H1 (cell line): ENCODE results near the gene RDH16. TPM values are rescaled to one million over a fixed set of nuclear protein-coding genes. Genes with fewer than 3 reads are reported as not detected.

Source experiments
- CTCF ChIA-PET: fragments of 300-600 bp; sonication (Branson Sonifier 250); formaldehyde crosslinking; loops from one replicate; lab custom pipeline; 2021; ENCODE audit not compliant: partially characterized antibody; lab: Charles Lee
- POLR2A ChIA-PET: fragments of 300-600 bp; sonication (Branson Sonifier 250); formaldehyde crosslinking; loops from one replicate; lab custom pipeline; 2021; ENCODE audit warnings: inconsistent platforms; ENCODE audit not compliant: partially characterized antibody; lab: Charles Lee
- DNase-seq, 2 experiments: peaks; one replicate each; pipeline versions ENCODE4 v3.0.0 to v3.0.0-alpha.2; 2010 to 2022; ENCODE audit warnings: low spot score in 2 of 2, low read depth in 1 of 2, mixed read lengths in 1 of 2
- FAIRE-seq: peaks from 2 replicates; lab custom pipeline; 2011; peaks lifted over from hg19 to GRCh38; lab: Jason Lieb, UNC
- H2AFZ ChIP-seq: 2 replicates; pipeline ENCODE4 v1.8.1; 2012; ENCODE audit warnings: low read length, inconsistent platforms
- H2AK5ac ChIP-seq: 2 replicates; pipeline ENCODE4 v1.6.1; 2013; ENCODE audit warnings: low read depth, low read length
- H2BK120ac ChIP-seq: replicated peaks from 2 replicates; pipeline ENCODE3; 2013; ENCODE audit warnings: low read depth, low read length, inconsistent platforms
- H2BK12ac ChIP-seq: 2 replicates; pipeline ENCODE4 v1.6.1; 2013; ENCODE audit warnings: low read depth, low read length
- H2BK15ac ChIP-seq: 2 replicates; pipeline ENCODE4 v1.6.1; 2013; ENCODE audit warnings: low read length
- H2BK20ac ChIP-seq: 2 replicates; pipeline ENCODE4 v1.6.1; 2013; ENCODE audit warnings: low read length
- H2BK5ac ChIP-seq: 2 replicates; pipeline ENCODE4 v1.6.1; 2013; ENCODE audit warnings: low read depth, low read length
- H3K14ac ChIP-seq: 2 replicates; pipeline ENCODE4 v1.6.1; 2013; ENCODE audit warnings: inconsistent platforms; ENCODE audit not compliant: insufficient read length
- H3K18ac ChIP-seq: 2 replicates; pipeline ENCODE4 v1.6.1; 2013; ENCODE audit warnings: low read length; ENCODE audit errors: extremely low read depth
- H3K23ac ChIP-seq: 2 replicates; pipeline ENCODE4 v1.6.1; 2013; ENCODE audit warnings: inconsistent platforms; ENCODE audit not compliant: insufficient read length
- H3K23me2 ChIP-seq: 2 replicates; pipeline ENCODE4 v1.6.1; 2013; ENCODE audit warnings: low read depth, low read length
- H3K27ac ChIP-seq: 2 replicates; pipeline ENCODE4 v1.6.1; 2011; ENCODE audit warnings: low read depth, low read length, inconsistent platforms
- H3K27me3 ChIP-seq, 4 experiments: replicated peaks in 1 of 4; 1 replicate in 1 of 4; 2 replicates in 3 of 4; pipeline versions ENCODE4 v1.6.1 to v1.8.1; 2011 to 2013; ENCODE audit warnings: low read length in 3 of 4, mild to moderate bottlenecking in 3 of 4, inconsistent platforms in 2 of 4, mixed read lengths in 2 of 4, moderate library complexity in 1 of 4; ENCODE audit not compliant: control insufficient read depth in 3 of 4, insufficient read depth in 3 of 4; ENCODE audit errors: extremely low read depth in 1 of 4
- H3K36me3 ChIP-seq, 4 experiments: 2 replicates each; pipeline versions ENCODE4 v1.6.1 to v1.8.1; 2011 to 2013; ENCODE audit warnings: mild to moderate bottlenecking in 4 of 4, low read length in 3 of 4, moderate library complexity in 2 of 4, control low read depth in 1 of 4, inconsistent platforms in 1 of 4; ENCODE audit not compliant: insufficient read depth in 4 of 4, control insufficient read depth in 2 of 4
- H3K4ac ChIP-seq: replicated peaks from 2 replicates; pipeline ENCODE3; 2013; ENCODE audit warnings: low read length, low read depth, mixed read lengths, inconsistent platforms; ENCODE audit not compliant: insufficient read length
- H3K4me1 ChIP-seq, 4 experiments: replicated peaks in 1 of 4; 1 replicate in 1 of 4; 2 replicates in 3 of 4; pipeline versions ENCODE4 v1.6.1 to v1.8.1; 2011 to 2013; ENCODE audit warnings: low read length in 3 of 4, inconsistent platforms in 2 of 4, mixed read lengths in 1 of 4; ENCODE audit not compliant: insufficient read depth in 4 of 4, control insufficient read depth in 3 of 4
- H3K4me2 ChIP-seq, 2 experiments: 2 replicates each; pipeline versions ENCODE4 v1.6.1 to v1.8.1; 2011 to 2013; ENCODE audit warnings: low read depth in 2 of 2, low read length in 2 of 2, control low read depth in 1 of 2, inconsistent platforms in 1 of 2, mild to moderate bottlenecking in 1 of 2; ENCODE audit not compliant: insufficient read depth in 1 of 2
- H3K4me3 ChIP-seq, 4 experiments: fragments of 200-600, 300-600 bp in 1 of 4; sonication (generic), shearing (Covaris generic), sonication (Bioruptor Twin) in 1 of 4; 2 replicates each; pipeline versions ENCODE4 v1.5.1 to v1.8.1; 2011 to 2016; ENCODE audit warnings: low read length in 4 of 4, low read depth in 3 of 4, control low read depth in 2 of 4, inconsistent platforms in 2 of 4, mild to moderate bottlenecking in 2 of 4, mixed read lengths in 1 of 4, moderate library complexity in 1 of 4; ENCODE audit not compliant: insufficient read depth in 2 of 4; ENCODE audit errors: extremely low read depth in 1 of 4
- H3K56ac ChIP-seq: replicated peaks from 2 replicates; pipeline ENCODE3; 2013; ENCODE audit warnings: low read depth, mild to moderate bottlenecking, mixed read lengths, low read length, inconsistent platforms; ENCODE audit not compliant: insufficient read length
- H3K79me1 ChIP-seq: 2 replicates; pipeline ENCODE4 v1.6.1; 2013; ENCODE audit warnings: low read depth, low read length, control low read depth
- H3K79me2 ChIP-seq, 2 experiments: 2 replicates each; pipeline versions ENCODE4 v1.6.1 to v1.8.1; 2012 to 2013; ENCODE audit warnings: low read length in 2 of 2, mild to moderate bottlenecking in 2 of 2, inconsistent platforms in 1 of 2; ENCODE audit not compliant: insufficient read depth in 2 of 2, control insufficient read depth in 1 of 2
- H3K9ac ChIP-seq, 4 experiments: replicated peaks in 1 of 4; 1 replicate in 1 of 4; 2 replicates in 3 of 4; pipeline versions ENCODE4 v1.6.1 to v1.8.1; 2011 to 2013; ENCODE audit warnings: low read depth in 3 of 4, low read length in 3 of 4, control low read depth in 2 of 4, mild to moderate bottlenecking in 2 of 4, moderate library complexity in 2 of 4, inconsistent platforms in 1 of 4; ENCODE audit errors: extremely low read depth in 1 of 4
- H3K9me3 ChIP-seq, 2 experiments: 2 replicates each; pipeline versions ENCODE4 v1.6.1 to v1.8.1; 2012 to 2013; ENCODE audit warnings: mild to moderate bottlenecking in 2 of 2, moderate library complexity in 2 of 2, control low read depth in 1 of 2, inconsistent platforms in 1 of 2, low read depth in 1 of 2, low read length in 1 of 2, mixed read lengths in 1 of 2; ENCODE audit not compliant: insufficient read depth in 2 of 2
- H4K20me1 ChIP-seq, 2 experiments: replicated peaks in 1 of 2; 2 replicates each; pipeline versions ENCODE3 to v1.8.1; 2011 to 2013; ENCODE audit warnings: inconsistent platforms in 2 of 2, low read length in 2 of 2, mild to moderate bottlenecking in 1 of 2; ENCODE audit not compliant: insufficient read depth in 2 of 2, control insufficient read depth in 1 of 2
- H4K5ac ChIP-seq: 2 replicates; pipeline ENCODE4 v1.6.1; 2013; ENCODE audit warnings: low read length, low read depth, mixed read lengths, inconsistent platforms; ENCODE audit not compliant: insufficient read length
- H4K8ac ChIP-seq: 2 replicates; pipeline ENCODE4 v1.8.0; 2013; ENCODE audit warnings: mild to moderate bottlenecking, moderate library complexity, low read length, inconsistent platforms; ENCODE audit not compliant: insufficient read depth; ENCODE audit errors: extremely low read depth
- H4K91ac ChIP-seq: replicated peaks from 2 replicates; pipeline ENCODE3; 2013; ENCODE audit warnings: low read length, mixed read lengths, inconsistent platforms; ENCODE audit not compliant: insufficient read length
- WGBS, 2 experiments: shearing (Covaris generic) in 1 of 2; methylation state at CpG; one replicate each; pipeline versions ENCODE4 v1.1.6 to v1.1.7; 2013 to 2015; ENCODE audit warnings: low lambda C conversion rate in 2 of 2, mixed read lengths in 2 of 2, inconsistent platforms in 1 of 2, low coverage in 1 of 2, missing lambda C conversion rate in 1 of 2; ENCODE audit not compliant: insufficient replicate concordance in 2 of 2, insufficient coverage in 1 of 2, insufficient read length in 1 of 2; ENCODE audit errors: extremely low coverage in 1 of 2, missing lambda C conversion rate in 1 of 2; 5-methylcytosine and 5-hydroxymethylcytosine counted together
- polyA plus RNA-seq, 7 experiments: library from polyadenylated mRNA; depleted of rRNA in 3 of 7; stranded (reverse) in 5 of 7; unstranded in 2 of 7; fragments of >200 nt in 5 of 7; fragments of 200-250 nt in 2 of 7; gene quantifications; 1 replicate in 5 of 7; 2 replicates in 1 of 7; 4 replicates in 1 of 7; pipeline versions ENCODE4 v1.2.1 to v1.2.3, GENCODE V29; 2011 to 2013; ENCODE audit warnings: missing spikeins in 2 of 7, mixed read lengths in 2 of 7
- total RNA-seq: library from RNA; stranded (reverse); fragmentation: NEBNext Ultra II Directional; extraction: Animal tissue kit (Norgen Biotek cat#: 25700); gene quantifications from 2 replicates; pipeline ENCODE4 v1.2.1, GENCODE V29; 2021

Gene RDH16
- total and polyA plus RNA-seq, 2 of the 8 experiments (the other 6 are each of a cell fraction or from before 2014, with no cell fraction given): 0.30 to 0.79 TPM

DNA sequence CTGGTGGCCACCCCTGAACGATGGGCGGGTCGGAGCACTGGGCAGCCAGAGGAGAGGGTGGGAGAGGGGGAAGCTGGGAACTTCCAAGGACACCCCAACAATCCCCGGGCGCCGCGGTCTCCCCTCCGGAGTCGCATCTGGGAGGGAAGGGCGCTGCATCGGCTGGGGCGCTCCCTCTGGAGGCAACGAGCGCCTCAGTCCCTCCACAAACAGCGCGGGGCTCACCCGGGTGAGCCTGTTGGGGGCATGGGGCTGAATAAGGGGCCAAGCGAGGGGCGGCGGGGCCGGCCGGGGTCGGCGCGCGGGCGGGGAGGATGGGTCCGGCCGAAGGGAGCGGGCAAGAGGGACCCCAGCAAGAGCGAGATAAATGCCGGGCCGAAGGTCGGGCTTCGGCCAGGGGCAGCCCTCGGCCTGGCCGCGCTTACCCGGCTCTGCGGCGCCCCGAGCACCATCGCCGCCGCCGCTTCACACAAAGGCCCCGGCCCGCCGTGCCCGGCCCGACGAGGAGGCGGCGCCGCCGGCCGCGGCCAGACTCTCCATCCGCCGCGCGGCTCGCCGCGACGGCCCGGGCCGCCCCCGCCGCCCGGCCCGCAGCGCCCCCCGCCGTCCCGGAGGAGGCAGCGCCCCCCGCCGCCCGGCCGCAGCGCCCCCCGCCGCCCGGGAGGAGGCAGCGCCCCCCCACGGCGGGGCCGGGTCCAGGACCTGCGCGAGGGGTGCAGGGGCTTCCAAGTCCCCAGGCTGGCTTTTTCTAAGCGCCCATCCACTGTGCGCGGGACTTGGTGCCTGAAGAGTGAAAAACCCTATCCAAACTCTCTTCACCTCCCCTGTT is 48.8 kb upstream of the RDH16 start, which contains the start of gene ZBTB39:
ZBTB39 (minus strand) TSS at position 567 of the 829 bp plus-strand sequence. CDS start 1,629 bp downstream, outside the sequence.
- H2BK5ac ChIP-seq: no peak within 1 kb of the TSS
- H3K79me1 ChIP-seq: peaks cover 12% of the 10 kb centered on the region; the same call in 1 of the 2 replicates
- peak in 1 of 2 experiments; percentile 81 for DNase-seq
- peak within 1 kb of the TSS; percentile 73 to 96 (median 82) for H3K4me3 ChIP-seq
- ChIA-PET POLR2A (interaction anchor here (0.5 to 2.0 kb wide), 17 partner anchors 9 to 1797 kb away, joined by 3 to 9 read pairs (median 4); partner anchors contain the start of genes HSD17B6, NACA and TAC3), CTCF (interaction anchor here (0.6 to 10.6 kb wide), 22 partner anchors 9 to 1039 kb away, joined by 3 to 187 read pairs (median 10); partner anchors contain the start of genes HSD17B6, NAB2, STAT6 and TAC3)
- no peaks in the 10 kb centered on the region; the same call in 1 of the 2 replicates for H3K23me2 ChIP-seq
- H4K5ac ChIP-seq: no peak within 1 kb of the TSS
- no peak within 1 kb of the TSS for H3K4ac ChIP-seq
- H3K9me3 ChIP-seq: no peaks in the 10 kb centered on the region
- H2BK15ac ChIP-seq: peak within 1 kb of the TSS; percentile 32; the same call in 1 of the 2 replicates
- H3K4me2 ChIP-seq: peak within 1 kb of the TSS; percentile 68 to 74
- 5% methylated on average over 19 of the region's 94 CpGs; no CpG with 5 or more reads in 1 of the 2 experiments for WGBS, 2 experiments
- H3K27me3 ChIP-seq: no peaks in the 10 kb centered on the region
- peak within 1 kb of the TSS; percentile 82; the same call in 1 of the 2 replicates for H2BK12ac ChIP-seq
- peaks cover 2 to 14% (median 8%) of the 10 kb centered on the region in 4 experiments; a peak in 6 of 7 replicates for H3K4me1 ChIP-seq
- peaks cover 3 to 9% of the 10 kb centered on the region in 2 experiments for H4K20me1 ChIP-seq
- peaks cover 0 to 43% of the 10 kb centered on the region in 2 experiments for H3K79me2 ChIP-seq
- no peak within 1 kb of the TSS for H3K23ac ChIP-seq
- peak within 1 kb of the TSS; percentile 69 to 96 (median 75) for H3K9ac ChIP-seq
- H3K27ac ChIP-seq: peak within 1 kb of the TSS; percentile 60; the same call in 1 of the 2 replicates
- no peak within 1 kb of the TSS for H2AK5ac ChIP-seq
- H2AFZ ChIP-seq: no peak within 1 kb of the TSS
- no peak for FAIRE-seq
- peaks cover 20 to 27% (median 26%) of the 10 kb centered on the region in 4 experiments for H3K36me3 ChIP-seq
- H2BK20ac ChIP-seq: no peak within 1 kb of the TSS
- peak within 1 kb of the TSS; percentile 52 for H4K91ac ChIP-seq
- H4K8ac ChIP-seq: peak within 1 kb of the TSS; percentile 82; the same call in 1 of the 2 replicates
- H2BK120ac ChIP-seq: no peak within 1 kb of the TSS
- no peak within 1 kb of the TSS for H3K18ac ChIP-seq
- H3K14ac ChIP-seq: no peak within 1 kb of the TSS
- H3K56ac ChIP-seq: no peak within 1 kb of the TSS
